Measurements from ENCODE around the gene CFDP1.

DNA sequence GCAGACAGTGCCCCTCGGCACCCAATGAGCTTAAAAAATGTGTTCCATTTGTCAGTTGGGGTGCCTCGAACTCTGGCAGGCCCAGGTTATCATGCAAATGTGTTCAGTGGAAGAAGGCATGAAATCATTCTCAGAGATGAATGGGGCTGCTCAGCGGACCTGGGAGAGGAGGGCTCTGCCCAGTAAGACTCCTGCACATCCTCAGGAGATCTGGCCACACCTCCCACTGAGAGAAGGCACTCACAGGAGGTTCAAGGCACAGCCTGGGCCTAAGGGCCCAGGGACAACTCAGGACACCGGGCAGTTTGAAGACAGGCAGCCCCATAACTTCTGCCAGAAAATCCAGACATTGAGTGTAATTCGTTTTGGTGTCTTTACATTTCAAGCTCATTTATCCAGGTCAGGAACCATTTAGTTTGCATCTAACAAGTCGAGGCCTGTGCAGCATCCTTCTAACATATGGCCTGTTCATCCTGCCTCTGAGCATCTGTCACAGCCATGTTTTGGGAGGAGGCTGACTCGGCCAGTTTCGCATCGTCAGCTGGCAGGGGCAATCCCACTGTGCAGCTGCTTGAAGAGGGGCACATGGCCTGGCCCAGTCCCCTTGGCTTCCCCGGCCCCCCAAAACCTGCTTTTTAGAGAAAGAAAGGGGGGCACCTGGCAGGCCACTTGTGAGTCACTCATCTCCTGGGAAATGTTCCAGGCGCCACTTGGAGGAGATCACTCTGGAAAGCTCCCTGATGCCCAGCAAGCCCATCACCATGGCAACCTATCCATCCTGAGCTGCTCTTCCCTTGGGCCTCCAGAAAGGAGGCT lies 150.6 kb downstream of the CFDP1 start:
- TF ChIP-seq, protein P1, sequence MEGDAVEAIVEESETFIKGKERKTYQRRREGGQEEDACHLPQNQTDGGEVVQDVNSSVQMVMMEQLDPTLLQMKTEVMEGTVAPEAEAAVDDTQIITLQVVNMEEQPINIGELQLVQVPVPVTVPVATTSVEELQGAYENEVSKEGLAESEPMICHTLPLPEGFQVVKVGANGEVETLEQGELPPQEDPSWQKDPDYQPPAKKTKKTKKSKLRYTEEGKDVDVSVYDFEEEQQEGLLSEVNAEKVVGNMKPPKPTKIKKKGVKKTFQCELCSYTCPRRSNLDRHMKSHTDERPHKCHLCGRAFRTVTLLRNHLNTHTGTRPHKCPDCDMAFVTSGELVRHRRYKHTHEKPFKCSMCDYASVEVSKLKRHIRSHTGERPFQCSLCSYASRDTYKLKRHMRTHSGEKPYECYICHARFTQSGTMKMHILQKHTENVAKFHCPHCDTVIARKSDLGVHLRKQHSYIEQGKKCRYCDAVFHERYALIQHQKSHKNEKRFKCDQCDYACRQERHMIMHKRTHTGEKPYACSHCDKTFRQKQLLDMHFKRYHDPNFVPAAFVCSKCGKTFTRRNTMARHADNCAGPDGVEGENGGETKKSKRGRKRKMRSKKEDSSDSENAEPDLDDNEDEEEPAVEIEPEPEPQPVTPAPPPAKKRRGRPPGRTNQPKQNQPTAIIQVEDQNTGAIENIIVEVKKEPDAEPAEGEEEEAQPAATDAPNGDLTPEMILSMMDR (IDR thresholded peaks at IDR 0.05), result no peak
- TF ChIP-seq EP300 (IDR thresholded peaks at IDR 0.05) (no peak), POLR2AphosphoS5 (IDR thresholded peaks at IDR 0.05) (no peak)

All from upper lobe of left lung (tissue), 4 donors.